Measurements from ENCODE around the gene RGPD3. TPM values are rescaled to one million over a fixed set of nuclear protein-coding genes. Genes with fewer than 3 reads are reported as not detected.
"Not testable (repeated sequence)": the region's sequence is repeated elsewhere in the genome, so short reads cannot be mapped to it uniquely, and the experiment has no call there.

Gene RGPD3
- polyA plus RNA-seq (2013, experiment 1 of 2; ENCODE audit: insufficient read length) = 0.10 TPM
- 0.16 TPM for polyA plus RNA-seq (2013, experiment 2 of 2; ENCODE audit: insufficient read length)

DNA sequence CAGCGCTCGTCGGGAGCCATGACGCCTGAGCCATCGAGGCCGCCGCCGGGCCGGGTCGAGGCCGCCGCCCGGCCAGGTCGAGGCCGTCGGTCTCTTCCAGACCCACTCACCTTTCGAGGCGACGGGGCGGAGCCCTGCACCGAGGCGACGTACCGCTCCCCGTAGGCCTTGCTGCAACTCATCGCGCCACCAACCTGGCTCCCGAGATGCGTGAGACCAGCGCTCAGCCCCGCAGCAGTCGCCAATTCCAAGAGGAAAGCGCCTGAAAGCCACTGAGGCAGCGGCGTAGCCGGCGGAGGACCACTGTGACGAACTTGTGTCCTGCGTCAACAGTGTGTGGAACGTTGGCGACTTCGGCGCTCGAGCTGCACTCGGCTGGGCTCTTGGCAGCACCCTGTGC lies at the start of gene RGPD3:
RGPD3 (minus strand) TSS at position 307 of the 400 bp plus-strand sequence; CDS start at position 182, 125 bp downstream.
- not testable (repeated sequence) for DNase-seq

DNA sequence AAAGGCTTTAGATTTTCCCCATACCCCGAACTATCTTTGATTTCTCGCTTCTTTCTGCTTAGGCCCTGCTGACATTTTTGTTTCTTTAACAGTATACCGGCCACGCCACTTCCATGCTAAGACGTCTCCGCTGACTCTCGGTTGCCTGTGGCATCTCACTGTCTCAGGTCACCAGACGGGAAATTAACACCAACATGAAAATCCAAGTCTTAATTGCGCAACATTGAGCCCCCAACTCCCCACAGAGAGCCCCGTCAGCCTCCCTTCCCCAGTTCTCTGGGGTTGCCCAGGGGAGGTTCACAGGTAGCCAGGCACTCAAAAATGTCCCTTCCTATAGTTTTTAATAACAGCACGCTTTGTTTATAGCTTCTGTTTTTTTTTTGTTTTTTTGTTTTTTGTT lies 49.1 kb upstream of the RGPD3 start:
- no peak for DNase-seq

DNA sequence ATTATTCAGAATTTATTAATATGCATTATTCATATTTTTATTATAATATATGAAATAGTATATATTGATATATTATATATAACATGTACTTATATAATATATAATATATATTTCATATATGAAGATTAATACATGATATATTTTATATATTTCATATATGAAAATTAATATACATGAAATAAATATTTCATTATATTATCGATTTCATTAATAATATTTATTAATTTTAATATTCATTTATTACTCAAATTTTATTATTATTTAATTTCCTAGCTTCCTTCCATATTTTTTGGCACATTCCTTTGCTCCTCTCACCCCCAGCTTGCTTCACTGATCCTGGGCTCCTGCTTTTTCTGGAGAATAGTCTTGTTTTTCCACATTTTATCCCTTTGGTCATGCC lies 48.7 kb upstream of the RGPD3 start:
- DNase-seq = no peak

DNA sequence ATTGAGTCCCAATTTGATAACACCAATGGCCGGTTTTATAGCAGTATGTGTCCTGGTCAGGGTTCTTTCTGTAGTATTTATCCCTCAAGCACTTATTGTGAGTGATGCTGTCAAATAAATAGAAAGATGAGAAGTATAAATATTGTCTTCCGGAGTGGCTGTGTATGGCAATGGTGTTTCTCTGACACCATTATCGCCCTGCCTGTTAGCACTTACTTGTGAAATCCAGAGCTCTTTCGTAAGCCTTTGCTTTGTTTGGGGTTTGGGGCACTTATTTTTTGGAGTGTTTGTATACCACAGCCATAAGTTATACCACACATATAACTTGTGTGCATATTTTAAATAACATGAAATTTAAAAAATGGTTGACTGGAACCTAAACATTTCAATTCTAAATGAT lies 48.2 kb upstream of the RGPD3 start:
- no peak for DNase-seq

DNA sequence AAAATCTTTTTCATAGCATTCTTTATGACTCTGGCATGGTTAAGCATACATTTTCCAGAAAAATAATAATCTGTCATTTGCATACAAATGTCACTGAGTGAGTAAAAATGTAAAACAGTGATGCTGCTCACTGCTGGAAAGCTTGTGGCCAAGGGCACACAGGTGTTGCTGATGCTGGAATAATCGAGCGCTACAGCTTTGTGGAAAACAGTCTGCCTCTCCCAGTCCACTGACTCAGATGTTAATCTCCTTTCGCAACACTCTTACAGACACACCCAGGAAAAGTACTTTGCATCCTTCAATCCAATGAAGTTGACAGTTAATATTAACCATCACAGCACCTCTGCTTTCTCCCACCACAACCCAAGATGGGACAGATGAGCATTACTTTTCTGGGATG lies 46.6 kb upstream of the RGPD3 start:
- not testable (repeated sequence) for DNase-seq

DNA sequence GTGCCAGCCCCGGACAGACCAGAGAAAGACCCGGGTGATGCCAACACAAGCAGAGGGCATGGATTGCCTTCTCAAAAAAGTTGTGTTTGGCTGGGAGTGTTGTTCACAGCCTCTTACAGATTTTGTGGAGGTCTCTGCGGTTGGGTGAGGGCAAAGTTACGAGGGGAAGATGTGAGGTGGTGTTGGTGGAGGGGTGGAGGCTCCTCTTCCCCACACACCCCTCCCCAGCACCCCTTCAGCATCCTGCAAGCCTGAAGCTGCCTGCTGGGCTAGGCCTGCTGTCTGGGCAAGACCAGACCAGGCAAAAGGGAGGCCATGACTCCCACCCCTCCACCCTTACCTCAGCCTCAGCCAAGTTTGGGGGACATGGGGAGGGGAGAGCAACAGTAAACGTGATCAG lies 45.2 kb upstream of the RGPD3 start:
- not testable (repeated sequence) for DNase-seq

DNA sequence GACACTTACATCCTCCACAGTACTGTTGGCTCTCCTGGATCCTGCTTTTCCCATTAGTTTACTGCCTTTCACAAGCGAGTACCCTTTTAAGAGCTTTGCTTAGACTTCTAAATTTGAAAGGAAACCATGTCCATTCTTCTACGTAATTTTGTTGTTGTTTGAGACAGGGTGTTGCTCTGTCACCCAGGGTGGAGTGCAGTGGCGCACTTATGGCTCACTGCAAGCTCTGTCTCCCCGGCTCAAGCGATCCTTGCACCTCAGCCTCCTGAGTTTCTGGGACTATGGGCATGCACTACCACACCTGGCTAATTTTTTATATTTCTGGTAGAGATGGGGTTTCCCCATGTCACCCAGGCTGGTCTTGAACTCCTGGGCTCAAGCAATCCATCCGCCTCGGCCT lies 43.7 kb upstream of the RGPD3 start:
- DNase-seq = not testable (repeated sequence)

DNA sequence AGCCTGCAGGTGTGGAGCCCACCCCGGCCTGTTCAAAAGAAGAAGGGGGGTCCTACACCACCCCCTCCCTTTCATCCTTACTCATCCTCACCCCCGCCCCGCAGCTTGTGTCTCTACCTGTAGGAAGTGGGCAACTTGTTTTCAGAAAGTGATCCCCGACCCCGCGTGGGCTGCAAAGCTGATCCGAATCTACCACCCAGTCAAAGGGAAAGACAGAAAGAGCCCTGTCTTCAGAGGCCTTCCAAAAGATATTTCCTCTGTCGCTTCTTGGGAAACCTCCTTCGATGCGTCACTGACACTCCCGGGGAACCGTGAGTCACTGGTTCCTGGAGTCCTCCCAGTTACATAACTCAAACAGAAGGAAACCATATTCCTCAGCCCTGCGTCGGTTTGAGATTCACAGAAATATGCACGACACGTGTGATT lies 43.3 kb upstream of the RGPD3 start:
- DNase-seq = peak; percentile 88

DNA sequence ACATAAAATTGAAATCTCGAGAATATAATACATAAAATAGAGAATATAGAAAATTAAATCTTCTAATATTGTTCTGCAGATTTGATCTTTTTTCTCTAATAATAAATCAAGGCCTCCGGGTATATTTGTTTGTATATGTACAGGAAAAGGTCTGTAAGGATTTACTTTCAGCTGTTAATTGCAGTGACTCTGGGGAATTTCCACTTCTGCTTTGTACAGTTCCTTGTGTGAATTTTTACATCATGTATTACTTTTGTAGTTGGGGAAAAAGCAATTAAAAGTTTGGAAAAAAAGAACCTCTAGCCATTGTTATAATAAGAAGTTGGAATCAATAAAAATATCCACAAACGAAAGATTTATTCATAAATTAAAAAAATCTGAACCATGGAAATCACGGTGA lies 42.6 kb upstream of the RGPD3 start:
- DNase-seq = not testable (repeated sequence)

DNA sequence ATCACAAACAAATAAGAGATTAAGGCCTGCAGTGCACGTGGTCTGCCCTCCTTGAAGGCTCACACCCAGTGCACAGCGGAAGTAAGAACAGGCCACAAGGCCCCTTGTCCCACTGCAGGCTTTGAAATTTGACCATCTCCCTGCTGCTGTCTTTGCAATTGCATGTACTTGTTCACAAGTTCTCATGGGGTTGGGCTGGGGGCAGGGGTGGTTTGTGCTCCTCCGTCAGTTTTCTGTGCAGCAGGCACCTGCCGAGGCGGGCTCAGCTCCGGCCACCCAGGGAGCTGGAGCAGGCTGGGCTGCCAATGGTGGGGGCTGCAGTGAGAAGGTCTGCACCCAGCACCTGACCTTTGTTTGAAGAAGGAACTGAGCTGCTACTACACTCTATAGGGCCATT lies 41.2 kb upstream of the RGPD3 start:
- not testable (repeated sequence) for DNase-seq

DNA sequence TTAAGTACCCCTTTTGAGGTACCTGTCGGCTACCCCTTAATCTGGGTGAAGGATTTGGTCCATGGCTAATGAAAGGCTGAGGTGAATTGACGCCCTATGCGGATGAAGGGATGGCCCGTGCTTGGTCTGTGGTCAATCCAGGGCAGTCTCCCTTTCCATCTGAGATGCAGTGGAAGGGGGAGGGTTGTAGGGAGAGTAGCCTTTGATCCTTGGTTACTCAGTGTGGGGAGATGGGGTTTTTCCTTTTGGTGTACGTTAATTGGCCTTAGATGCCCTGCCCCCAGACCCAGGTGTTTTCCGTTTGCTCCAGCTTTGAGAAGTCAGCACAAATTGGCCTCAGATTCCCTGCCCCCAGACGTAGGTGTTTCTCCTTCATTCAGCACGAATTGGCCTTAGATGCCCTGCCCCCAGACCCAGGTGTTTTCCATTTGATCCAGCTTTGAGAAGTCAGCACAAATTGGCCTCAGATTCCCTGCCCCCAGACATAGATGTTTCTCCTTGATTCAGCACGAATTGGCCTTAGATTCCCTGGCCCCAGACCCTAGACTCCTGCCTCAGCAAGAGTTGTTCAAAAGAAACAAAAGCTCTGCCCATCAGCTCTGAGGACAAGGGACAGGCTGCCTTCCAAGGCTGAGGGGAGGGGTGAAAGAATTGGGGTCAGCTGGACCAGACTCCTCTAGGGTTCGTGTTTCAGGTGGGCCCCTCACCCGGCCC lies 40.6 kb upstream of the RGPD3 start:
- not testable (repeated sequence) for DNase-seq

DNA sequence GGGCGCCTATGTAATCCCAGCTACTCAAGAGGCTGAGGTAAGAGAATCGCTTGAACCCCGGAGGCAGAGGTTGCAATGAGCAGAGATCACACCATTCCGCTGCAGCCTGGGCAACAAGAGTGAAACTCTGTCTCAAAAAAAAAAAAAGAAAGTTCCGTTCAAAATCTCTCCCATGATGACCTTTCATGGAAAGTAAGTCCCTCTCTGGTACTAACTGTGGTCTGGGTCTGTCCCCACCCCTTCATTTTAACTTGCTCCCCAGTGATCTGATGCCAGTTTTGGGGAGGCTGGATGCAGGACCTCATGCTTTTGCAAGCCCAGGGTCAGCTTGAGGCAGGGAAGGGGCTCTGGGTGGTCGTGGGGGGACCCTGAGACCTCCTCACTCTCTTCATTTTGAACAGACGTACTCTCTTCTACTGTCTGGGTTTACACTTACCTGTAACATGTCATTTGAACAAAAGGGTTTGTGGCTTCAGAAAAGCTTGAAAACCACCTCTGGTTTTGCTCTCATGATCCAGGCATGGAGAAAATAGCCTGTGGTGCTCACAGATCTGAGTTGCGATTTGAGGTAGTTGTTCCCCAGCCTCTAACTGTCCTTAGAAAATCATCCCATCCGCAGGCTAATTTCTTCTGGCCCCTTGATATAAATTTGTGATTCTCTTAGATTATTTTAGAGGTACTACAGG lies 37.9 kb upstream of the RGPD3 start:
- DNase-seq = not testable (repeated sequence)

DNA sequence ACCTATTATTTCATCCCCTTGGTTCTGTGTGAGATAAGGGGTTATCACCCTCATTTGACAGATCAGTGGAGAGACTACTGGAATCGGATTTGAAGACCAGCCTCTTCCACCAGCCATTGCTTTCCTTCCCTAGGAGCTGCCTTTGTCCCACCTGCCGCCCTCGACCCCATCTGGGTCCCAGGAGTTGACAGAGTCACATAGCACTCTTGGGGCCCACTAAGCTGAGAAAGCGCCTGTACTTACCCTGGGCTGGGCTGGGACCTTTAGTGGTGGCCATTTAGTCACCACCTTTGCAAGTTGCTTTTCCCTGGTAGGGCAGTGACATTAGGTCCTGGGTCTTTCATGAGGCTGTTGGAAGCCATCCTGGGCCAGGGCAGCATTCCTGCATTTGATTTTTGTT lies 36.6 kb upstream of the RGPD3 start:
- not testable (repeated sequence) for DNase-seq

DNA sequence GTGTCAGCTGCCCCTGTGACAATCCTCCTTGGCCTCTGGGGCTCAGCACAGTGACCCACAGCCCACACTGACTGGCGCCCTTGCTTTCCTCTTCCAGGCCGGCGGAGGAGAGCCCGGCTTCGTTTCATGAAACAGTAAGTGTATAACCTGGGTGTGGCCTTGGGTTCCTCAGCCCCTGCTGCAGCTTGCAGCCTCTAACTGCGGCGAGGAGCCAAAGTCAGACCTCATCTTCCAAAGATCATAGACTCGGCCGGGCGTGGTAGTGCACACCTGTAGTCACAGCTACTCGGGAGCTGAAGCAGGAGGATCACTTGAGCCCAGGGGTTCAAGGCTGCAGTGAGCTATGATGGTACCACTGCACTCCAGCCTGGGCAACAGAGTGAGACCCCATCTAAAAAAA lies 36.0 kb upstream of the RGPD3 start:
- DNase-seq = not testable (repeated sequence)

DNA sequence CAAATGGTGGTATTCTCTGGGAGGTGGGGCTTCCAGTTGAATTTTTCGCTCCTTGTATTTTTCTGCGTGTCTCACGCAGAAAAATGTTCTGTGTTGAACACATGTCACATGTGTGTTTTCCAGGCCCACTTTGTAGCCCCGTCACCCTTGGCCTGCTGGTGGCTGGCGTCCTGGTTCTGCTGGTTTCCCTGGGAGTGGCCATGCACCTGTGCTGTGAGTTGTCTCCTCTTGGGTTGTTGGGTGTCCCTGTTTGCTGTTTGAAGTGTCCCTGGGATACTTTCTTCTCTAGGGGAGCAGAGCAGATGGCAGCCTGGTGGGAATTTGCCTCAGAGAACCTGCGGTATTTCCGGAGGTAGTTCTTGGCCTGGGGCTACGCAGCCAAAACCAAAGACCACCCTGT lies 34.1 kb upstream of the RGPD3 start:
- not testable (repeated sequence) for DNase-seq

DNA sequence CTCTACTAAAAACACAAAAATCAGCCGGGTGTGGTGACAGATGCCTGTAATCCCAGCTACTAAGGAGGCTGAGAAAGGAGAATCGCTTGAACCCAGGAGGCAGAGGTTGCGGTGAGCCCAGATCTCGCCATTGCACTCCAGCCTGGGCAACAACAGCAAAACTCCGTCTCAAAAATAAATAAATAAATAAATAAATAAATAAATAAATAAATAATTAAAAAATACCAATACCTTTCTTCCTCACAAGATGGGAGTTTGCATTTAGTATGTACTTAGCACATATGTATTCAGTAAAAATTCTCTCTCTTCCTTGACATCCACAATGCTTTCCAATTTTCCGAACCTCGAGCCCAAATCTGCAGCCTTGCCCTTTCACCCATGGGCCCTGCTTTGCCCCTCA lies 32.1 kb upstream of the RGPD3 start:
- DNase-seq = not testable (repeated sequence)

DNA sequence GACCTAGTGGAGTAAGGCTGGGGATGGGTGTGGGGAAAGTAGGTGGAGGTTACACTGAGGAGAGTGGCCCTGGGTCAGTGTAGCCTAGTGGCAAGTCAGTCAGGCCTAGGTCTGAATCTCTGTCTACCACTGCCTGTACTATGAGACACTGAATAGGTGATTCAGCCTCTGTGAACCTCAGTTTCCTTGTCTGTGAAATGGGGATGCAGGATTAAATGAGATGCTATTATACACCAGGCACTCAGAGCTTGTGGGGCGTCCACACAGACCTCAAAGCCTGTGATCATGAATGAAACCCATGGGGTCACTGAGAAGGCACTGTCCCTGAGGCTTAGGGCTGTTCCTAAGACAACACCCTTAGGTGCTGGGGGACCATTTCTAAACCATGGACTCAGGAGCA lies 30.3 kb upstream of the RGPD3 start:
- DNase-seq = not testable (repeated sequence)

DNA sequence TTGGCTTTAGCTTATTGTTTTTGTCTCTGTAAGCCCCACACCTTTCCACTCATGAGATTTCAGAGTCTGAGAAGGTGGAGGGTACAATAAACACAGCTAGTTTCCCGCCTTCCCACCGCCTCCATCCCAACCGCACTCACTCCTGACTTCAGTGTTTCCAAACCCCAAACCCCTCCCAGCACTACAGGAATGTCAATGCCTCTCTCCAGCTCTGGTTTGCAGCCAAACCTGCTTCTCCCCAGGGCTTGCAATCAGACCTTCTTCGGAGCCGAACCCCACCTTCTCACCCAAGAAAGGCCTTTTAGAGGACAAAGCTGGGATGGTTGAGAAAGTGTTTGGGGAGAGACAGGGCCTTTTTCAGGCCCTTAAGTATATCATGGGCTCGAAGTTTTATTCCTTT lies 24.7 kb upstream of the RGPD3 start:
- not testable (repeated sequence) for DNase-seq

DNA sequence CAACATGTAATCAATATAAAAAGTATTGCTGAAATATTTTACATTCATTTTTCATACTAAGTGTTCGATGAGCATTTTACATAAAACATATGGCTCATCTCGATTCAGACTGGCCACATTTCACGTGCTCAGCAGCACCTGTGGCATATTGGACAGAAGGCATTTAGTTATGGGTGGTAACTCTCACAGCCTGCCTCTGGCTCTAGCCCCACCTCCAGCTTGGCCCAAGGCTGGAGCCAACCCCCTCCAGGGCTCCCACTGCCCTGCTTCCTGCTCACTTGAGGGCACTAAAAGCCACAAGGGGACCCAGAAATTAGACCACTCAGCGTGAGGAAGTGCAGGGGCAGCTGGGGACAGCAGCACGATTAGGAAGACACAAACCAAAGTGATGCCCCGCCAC lies 24.2 kb upstream of the RGPD3 start:
- DNase-seq = not testable (repeated sequence)

DNA sequence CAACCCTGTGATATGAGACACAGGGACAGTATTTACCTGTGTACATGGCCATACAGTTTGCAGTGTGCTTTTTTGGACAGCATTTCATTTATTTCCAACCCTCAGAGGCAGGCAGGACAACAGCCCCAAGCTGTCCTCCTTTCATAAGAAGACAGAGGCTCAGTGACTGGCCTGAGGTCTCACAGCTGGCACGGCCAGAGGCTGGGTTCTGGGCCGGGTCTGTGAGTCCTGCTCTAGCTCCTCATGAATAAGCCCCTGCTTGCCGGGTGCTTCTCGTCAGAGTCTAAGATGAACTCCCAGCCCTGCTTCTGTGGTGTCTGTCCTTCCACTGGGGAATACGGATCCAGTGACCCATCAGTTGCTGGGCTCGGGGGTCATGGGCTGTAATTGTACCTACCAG lies 21.5 kb upstream of the RGPD3 start:
- DNase-seq = not testable (repeated sequence)

DNA sequence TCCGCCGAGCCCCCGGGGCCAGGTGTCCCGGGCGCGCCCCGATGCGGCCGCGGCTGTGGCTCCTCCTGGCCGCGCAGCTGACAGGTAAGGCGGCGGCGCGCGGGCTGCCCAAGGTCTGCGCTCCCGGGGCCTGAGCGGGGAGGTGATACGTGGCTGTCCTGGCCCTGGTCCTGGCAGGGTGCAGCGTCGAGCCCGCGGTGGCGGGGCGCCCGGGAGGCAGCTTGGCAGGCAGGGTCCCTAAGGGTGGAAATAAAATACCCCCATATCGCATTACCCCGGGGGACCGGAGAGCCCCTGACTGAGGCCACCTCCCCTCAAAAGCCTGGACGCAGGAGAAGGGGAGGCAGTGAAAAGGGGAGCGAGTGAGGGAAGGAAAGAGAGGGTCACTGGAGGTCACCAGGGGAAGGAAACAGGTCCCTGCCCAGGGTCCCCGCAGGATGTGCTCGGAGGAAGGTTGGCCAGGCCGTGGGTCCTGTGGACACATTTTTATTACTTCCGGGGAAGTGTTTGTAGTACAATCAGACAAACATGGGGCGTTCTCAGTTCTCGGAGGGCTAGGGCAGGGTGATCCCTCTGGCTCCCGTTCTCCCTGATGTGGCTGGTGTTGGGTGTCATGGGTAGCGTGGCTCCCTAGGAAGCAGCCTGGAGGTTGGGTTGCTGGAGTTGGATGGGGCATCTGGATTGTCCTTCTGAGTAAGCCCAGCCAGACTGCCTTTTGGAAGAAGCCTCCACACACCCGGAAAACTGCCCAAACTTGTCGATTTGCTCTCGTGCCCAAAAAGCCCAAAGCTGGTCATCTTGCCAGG lies 19.4 kb upstream of the RGPD3 start:
- not testable (repeated sequence) for DNase-seq

DNA sequence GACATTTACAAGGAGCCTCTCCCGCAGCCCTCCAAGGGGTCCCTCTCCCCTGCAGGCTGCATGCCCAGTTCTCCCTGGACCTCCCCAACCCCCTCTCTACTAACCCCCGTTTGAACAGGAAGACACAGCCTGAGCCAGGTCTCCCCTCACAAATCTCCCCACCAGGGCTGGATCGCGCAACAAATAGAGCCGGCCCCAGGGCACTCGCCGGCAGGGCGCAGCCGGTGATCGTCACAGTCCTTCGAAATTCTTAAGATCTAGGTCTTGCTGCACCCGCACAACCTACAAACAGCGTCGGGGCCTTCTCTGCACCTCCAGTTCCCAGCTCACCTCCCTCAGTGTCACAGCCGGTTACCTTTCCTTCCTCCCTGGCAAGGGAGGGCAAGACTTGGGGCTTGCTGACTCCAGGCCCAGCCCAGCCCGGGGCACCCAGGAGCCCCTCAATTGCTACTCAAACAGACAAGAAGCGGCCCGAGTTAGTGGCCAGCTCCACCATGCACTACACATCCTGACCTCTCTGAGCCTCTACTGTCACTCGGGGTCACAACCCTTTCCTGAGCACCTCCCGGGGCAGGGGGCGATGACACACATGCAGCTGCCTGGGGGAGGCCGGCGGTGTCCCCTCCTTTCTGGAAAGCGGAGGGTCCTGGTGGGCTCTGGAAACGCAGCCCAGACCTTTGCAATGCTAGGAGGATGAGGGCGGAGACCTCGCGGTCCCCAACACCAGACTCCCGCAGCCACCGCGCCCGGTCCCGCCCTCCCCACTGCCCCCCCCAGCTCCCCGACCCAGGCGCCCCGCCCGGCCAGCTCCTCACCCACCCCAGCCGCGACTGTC lies 18.6 kb upstream of the RGPD3 start, which contains the start of gene CD8B2:
CD8B2 (plus strand) TSS at position 814 of the 835 bp plus-strand sequence. CDS start 63 bp downstream, outside the sequence.
- not testable (repeated sequence) for DNase-seq
